ENCODE measurements around the gene ADCY3.

DNA sequence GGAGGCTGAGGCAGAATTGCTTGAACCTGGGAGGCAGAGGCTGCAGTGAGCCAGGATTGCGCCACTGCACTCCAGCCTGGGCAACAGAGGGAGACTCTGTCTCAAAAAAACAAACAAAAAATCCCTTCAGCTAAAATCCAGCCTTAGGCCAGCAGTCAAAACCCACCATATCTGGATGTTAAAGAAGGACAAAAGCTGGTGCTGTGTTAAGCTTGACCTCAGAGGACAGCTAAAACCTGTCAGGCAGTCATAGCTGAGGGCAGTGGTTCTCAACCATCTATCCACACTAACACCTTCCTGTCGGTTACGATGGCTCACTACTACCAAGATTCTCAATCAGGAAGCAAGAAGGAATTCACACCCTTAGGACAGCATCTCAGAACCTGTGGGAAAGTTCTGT, 136.4 kb downstream of the ADCY3 start:
- TF ChIP-seq, protein P1, sequence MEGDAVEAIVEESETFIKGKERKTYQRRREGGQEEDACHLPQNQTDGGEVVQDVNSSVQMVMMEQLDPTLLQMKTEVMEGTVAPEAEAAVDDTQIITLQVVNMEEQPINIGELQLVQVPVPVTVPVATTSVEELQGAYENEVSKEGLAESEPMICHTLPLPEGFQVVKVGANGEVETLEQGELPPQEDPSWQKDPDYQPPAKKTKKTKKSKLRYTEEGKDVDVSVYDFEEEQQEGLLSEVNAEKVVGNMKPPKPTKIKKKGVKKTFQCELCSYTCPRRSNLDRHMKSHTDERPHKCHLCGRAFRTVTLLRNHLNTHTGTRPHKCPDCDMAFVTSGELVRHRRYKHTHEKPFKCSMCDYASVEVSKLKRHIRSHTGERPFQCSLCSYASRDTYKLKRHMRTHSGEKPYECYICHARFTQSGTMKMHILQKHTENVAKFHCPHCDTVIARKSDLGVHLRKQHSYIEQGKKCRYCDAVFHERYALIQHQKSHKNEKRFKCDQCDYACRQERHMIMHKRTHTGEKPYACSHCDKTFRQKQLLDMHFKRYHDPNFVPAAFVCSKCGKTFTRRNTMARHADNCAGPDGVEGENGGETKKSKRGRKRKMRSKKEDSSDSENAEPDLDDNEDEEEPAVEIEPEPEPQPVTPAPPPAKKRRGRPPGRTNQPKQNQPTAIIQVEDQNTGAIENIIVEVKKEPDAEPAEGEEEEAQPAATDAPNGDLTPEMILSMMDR (IDR thresholded peaks at IDR 0.05; ENCODE audit: poor library complexity, severe bottlenecking) = no peak
- TF ChIP-seq SMC3 (conservative IDR thresholded peaks at IDR 0.05; ENCODE audit: poor library complexity) = no peak
- no peak for TF ChIP-seq RAD21 (conservative IDR thresholded peaks at IDR 0.05)
- TF ChIP-seq EP300 (conservative IDR thresholded peaks at IDR 0.05; ENCODE audit: poor library complexity, severe bottlenecking) = no peak
- no peak for TF ChIP-seq POLR2AphosphoS5 (IDR thresholded peaks at IDR 0.05)
- TF ChIP-seq TAF1 (IDR thresholded peaks at IDR 0.05; ENCODE audit: low read depth) = no peak
- no peak for TF ChIP-seq EZH2 (IDR thresholded peaks at IDR 0.05; ENCODE audit: borderline replicate concordance, insufficient read depth, low read length, poor library complexity, severe bottlenecking)

All from neural cell (in vitro differentiated cells).